ENCODE data around the gene MYRIP.

DNA sequence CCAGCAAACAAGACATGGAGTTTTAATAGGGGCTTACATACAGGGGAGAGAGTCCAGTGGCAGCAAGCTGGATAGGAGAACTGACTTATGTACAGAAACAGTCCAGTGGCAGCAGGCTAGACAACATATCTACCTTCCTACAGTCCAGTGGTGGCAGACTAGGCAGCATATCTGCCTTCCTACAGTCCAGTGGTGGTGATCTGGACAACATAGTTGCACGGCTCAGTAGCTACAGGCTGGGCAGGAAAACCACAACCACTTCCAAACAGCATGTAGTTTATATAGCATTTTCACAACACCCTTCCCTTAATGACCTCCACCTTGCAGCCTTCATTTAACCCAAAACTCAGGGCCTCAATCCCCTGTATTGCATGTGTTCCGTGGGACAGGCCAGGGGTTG, 318.8 kb downstream of the MYRIP start:
- TF ChIP-seq, protein P1, sequence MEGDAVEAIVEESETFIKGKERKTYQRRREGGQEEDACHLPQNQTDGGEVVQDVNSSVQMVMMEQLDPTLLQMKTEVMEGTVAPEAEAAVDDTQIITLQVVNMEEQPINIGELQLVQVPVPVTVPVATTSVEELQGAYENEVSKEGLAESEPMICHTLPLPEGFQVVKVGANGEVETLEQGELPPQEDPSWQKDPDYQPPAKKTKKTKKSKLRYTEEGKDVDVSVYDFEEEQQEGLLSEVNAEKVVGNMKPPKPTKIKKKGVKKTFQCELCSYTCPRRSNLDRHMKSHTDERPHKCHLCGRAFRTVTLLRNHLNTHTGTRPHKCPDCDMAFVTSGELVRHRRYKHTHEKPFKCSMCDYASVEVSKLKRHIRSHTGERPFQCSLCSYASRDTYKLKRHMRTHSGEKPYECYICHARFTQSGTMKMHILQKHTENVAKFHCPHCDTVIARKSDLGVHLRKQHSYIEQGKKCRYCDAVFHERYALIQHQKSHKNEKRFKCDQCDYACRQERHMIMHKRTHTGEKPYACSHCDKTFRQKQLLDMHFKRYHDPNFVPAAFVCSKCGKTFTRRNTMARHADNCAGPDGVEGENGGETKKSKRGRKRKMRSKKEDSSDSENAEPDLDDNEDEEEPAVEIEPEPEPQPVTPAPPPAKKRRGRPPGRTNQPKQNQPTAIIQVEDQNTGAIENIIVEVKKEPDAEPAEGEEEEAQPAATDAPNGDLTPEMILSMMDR (IDR thresholded peaks at IDR 0.05) = no peak
- TF ChIP-seq POLR2A (IDR thresholded peaks at IDR 0.05) = no peak
